ENCODE measurements around the gene VSIG4. TPM values are rescaled to one million over a fixed set of nuclear protein-coding genes. Genes with fewer than 3 reads are reported as not detected.

Gene VSIG4
- total and polyA plus RNA-seq, 2 of the 13 experiments (the other 11 are each of a cell fraction or from before 2014, with no cell fraction given) = not detected

GRCh38 chrX:65994519-65995506, 45.1 kb downstream of the VSIG4 start:
- H3K27ac ChIP-seq (ENCODE audit: extremely low read length, insufficient read depth, low read length) = no peak overlapping the region
- no peaks in the 10 kb centered on the region for H4K20me1 ChIP-seq (ENCODE audit: insufficient read depth, low read length)
- no peaks in the 10 kb centered on the region for H3K27me3 ChIP-seq (ENCODE audit: control insufficient read depth in 1 of 2, insufficient read depth in 2 of 2, low read length in 2 of 2)
- ChIA-PET CTCF (ENCODE audit: low intra/inter-chr PET ratio, low total read pairs) (no interaction called here), POLR2A (no interaction called here)
- H3K4me2 ChIP-seq (ENCODE audit: low read depth, low read length) = no peak overlapping the region
- intact Hi-C loops (cut with micrococcal nuclease; ENCODE audit: unreplicated experiment) = no loop called here
- no TSS peak for BruUV-seq (replicated peaks)
- H3K9me3 ChIP-seq (ENCODE audit: low read length) = no peaks in the 10 kb centered on the region
- H3K4me1 ChIP-seq (ENCODE audit: insufficient read depth, low read length) = no peaks in the 10 kb centered on the region
- no peak overlapping the region for H3K4me3 ChIP-seq (replicated peaks in 1 of 3; ENCODE audit: insufficient read depth in 1 of 3, low read depth in 2 of 3, low read length in 3 of 3)
- H3K36me3 ChIP-seq (replicated peaks in 1 of 2; ENCODE audit: control insufficient read depth in 1 of 2, insufficient read depth in 2 of 2, low read length in 2 of 2) = no peaks in the 10 kb centered on the region
- 0% methylated on average over 2 of the region's 3 CpGs for WGBS (ENCODE audit: low lambda C conversion rate)
- no peak overlapping the region for H2AFZ ChIP-seq (ENCODE audit: low read length)
- no peaks in the 10 kb centered on the region for H3K79me2 ChIP-seq (ENCODE audit: insufficient read depth, low read length)
- ATAC-seq (no peak), FAIRE-seq (no peak), DNase-seq (ENCODE audit: low spot score) (no peak)
- in situ Hi-C loops (cut with HindIII; ENCODE audit: extremely low pct_ligation_motif_present, low pct_unique_long_range_greater_than_20kb) = no loop called here
- no peak overlapping the region for H3K9ac ChIP-seq (ENCODE audit: insufficient read depth, low read depth, low read length)
- no peak for TF ChIP-seq TEAD3 (CRISPR knock-in tag; optimal IDR thresholded peaks at IDR 0.05; ENCODE audit: borderline replicate concordance)
- TF ChIP-seq, protein P1, sequence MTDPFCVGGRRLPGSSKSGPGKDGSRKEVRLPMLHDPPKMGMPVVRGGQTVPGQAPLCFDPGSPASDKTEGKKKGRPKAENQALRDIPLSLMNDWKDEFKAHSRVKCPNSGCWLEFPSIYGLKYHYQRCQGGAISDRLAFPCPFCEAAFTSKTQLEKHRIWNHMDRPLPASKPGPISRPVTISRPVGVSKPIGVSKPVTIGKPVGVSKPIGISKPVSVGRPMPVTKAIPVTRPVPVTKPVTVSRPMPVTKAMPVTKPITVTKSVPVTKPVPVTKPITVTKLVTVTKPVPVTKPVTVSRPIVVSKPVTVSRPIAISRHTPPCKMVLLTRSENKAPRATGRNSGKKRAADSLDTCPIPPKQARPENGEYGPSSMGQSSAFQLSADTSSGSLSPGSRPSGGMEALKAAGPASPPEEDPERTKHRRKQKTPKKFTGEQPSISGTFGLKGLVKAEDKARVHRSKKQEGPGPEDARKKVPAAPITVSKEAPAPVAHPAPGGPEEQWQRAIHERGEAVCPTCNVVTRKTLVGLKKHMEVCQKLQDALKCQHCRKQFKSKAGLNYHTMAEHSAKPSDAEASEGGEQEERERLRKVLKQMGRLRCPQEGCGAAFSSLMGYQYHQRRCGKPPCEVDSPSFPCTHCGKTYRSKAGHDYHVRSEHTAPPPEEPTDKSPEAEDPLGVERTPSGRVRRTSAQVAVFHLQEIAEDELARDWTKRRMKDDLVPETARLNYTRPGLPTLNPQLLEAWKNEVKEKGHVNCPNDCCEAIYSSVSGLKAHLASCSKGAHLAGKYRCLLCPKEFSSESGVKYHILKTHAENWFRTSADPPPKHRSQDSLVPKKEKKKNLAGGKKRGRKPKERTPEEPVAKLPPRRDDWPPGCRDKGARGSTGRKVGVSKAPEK (CRISPR knock-in tag; IDR thresholded peaks at IDR 0.05; ENCODE audit: borderline replicate concordance) = no peak
- TF ChIP-seq, protein P2, sequence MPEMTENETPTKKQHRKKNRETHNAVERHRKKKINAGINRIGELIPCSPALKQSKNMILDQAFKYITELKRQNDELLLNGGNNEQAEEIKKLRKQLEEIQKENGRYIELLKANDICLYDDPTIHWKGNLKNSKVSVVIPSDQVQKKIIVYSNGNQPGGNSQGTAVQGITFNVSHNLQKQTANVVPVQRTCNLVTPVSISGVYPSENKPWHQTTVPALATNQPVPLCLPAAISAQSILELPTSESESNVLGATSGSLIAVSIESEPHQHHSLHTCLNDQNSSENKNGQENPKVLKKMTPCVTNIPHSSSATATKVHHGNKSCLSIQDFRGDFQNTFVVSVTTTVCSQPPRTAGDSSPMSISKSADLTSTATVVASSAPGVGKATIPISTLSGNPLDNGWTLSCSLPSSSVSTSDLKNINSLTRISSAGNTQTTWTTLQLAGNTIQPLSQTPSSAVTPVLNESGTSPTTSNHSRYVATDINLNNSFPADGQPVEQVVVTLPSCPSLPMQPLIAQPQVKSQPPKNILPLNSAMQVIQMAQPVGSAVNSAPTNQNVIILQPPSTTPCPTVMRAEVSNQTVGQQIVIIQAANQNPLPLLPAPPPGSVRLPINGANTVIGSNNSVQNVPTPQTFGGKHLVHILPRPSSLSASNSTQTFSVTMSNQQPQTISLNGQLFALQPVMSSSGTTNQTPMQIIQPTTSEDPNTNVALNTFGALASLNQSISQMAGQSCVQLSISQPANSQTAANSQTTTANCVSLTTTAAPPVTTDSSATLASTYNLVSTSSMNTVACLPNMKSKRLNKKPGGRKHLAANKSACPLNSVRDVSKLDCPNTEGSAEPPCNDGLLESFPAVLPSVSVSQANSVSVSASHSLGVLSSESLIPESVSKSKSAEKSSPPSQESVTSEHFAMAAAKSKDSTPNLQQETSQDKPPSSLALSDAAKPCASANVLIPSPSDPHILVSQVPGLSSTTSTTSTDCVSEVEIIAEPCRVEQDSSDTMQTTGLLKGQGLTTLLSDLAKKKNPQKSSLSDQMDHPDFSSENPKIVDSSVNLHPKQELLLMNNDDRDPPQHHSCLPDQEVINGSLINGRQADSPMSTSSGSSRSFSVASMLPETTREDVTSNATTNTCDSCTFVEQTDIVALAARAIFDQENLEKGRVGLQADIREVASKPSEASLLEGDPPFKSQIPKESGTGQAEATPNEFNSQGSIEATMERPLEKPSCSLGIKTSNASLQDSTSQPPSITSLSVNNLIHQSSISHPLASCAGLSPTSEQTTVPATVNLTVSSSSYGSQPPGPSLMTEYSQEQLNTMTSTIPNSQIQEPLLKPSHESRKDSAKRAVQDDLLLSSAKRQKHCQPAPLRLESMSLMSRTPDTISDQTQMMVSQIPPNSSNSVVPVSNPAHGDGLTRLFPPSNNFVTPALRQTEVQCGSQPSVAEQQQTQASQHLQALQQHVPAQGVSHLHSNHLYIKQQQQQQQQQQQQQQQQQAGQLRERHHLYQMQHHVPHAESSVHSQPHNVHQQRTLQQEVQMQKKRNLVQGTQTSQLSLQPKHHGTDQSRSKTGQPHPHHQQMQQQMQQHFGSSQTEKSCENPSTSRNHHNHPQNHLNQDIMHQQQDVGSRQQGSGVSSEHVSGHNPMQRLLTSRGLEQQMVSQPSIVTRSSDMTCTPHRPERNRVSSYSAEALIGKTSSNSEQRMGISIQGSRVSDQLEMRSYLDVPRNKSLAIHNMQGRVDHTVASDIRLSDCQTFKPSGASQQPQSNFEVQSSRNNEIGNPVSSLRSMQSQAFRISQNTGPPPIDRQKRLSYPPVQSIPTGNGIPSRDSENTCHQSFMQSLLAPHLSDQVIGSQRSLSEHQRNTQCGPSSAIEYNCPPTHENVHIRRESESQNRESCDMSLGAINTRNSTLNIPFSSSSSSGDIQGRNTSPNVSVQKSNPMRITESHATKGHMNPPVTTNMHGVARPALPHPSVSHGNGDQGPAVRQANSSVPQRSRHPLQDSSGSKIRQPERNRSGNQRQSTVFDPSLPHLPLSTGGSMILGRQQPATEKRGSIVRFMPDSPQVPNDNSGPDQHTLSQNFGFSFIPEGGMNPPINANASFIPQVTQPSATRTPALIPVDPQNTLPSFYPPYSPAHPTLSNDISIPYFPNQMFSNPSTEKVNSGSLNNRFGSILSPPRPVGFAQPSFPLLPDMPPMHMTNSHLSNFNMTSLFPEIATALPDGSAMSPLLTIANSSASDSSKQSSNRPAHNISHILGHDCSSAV (CRISPR knock-in tag; IDR thresholded peaks at IDR 0.05; ENCODE audit: borderline replicate concordance) = no peak
- TF ChIP-seq ZNF138 (CRISPR knock-in tag; IDR thresholded peaks at IDR 0.05; ENCODE audit: low read depth) = no peak
- TF ChIP-seq SMARCE1 (IDR thresholded peaks at IDR 0.05; ENCODE audit: borderline replicate concordance) = no peak
- TF ChIP-seq TCF7L2 (IDR thresholded peaks at IDR 0.05; ENCODE audit: low read depth, low read length) = no peak
- TF ChIP-seq ZNF501 (CRISPR knock-in tag; IDR thresholded peaks at IDR 0.05) = no peak
- TF ChIP-seq SNAI1 (CRISPR knock-in tag; IDR thresholded peaks at IDR 0.05; ENCODE audit: borderline replicate concordance) = no peak
- no peak for TF ChIP-seq NONO (IDR thresholded peaks at IDR 0.05)
- no peak for TF ChIP-seq NONO (CRISPR knock-in tag; conservative IDR thresholded peaks at IDR 0.05)
- no peak for TF ChIP-seq PAX8 (CRISPR knock-in tag; IDR thresholded peaks at IDR 0.05; ENCODE audit: borderline replicate concordance)

Data from HepG2 (cell line).